H9 (cell line): ENCODE measurements around the gene JMJD8. TPM values are rescaled to one million over a fixed set of nuclear protein-coding genes. Genes with fewer than 3 reads are reported as not detected.

Experiments used
- DNase-seq: peaks from one replicate; pipeline ENCODE4 v3.0.0-alpha.2; 2017
- H2AFZ ChIP-seq: one replicate; pipeline ENCODE4 v1.6.1; 2013; ENCODE audit warnings: mild to moderate bottlenecking, low read length, control low read depth, moderate library complexity
- H2AK5ac ChIP-seq: 2 replicates; pipeline ENCODE4 v1.6.1; 2013; ENCODE audit warnings: low read length, control low read depth, mixed read lengths; ENCODE audit not compliant: insufficient read length
- H2BK120ac ChIP-seq: one replicate; pipeline ENCODE4 v1.6.1; 2013; ENCODE audit warnings: low read depth, mild to moderate bottlenecking, low read length, control low read depth, inconsistent platforms; ENCODE audit not compliant: poor library complexity, severe bottlenecking
- H2BK12ac ChIP-seq: 2 replicates; pipeline ENCODE4 v1.6.1; 2013; ENCODE audit warnings: low read length, control low read depth, mixed read lengths, low read depth; ENCODE audit not compliant: insufficient read length
- H2BK15ac ChIP-seq: 2 replicates; pipeline ENCODE4 v1.6.1; 2013; ENCODE audit warnings: low read depth, low read length, control low read depth
- H2BK20ac ChIP-seq: one replicate; pipeline ENCODE4 v1.6.1; 2013; ENCODE audit warnings: low read depth, mild to moderate bottlenecking, low read length, control low read depth, inconsistent platforms; ENCODE audit not compliant: poor library complexity, severe bottlenecking
- H2BK5ac ChIP-seq: 2 replicates; pipeline ENCODE4 v1.6.1; 2013; ENCODE audit warnings: low read length, control low read depth, mixed read lengths; ENCODE audit not compliant: insufficient read length
- H3K14ac ChIP-seq: 2 replicates; pipeline ENCODE4 v1.6.1; 2013; ENCODE audit warnings: low read length, control low read depth; ENCODE audit not compliant: insufficient read depth
- H3K18ac ChIP-seq: 2 replicates; pipeline ENCODE4 v1.6.1; 2013; ENCODE audit warnings: low read depth, mild to moderate bottlenecking, mixed read lengths, low read length, control low read depth; ENCODE audit not compliant: insufficient read length
- H3K23ac ChIP-seq: 2 replicates; pipeline ENCODE4 v1.6.1; 2013; ENCODE audit warnings: low read length, control low read depth, mixed read lengths, low read depth; ENCODE audit not compliant: insufficient read length
- H3K23me2 ChIP-seq: 2 replicates; pipeline ENCODE4 v1.6.1; 2013; ENCODE audit warnings: low read depth, mild to moderate bottlenecking, mixed read lengths, low read length, control low read depth; ENCODE audit not compliant: insufficient read length, poor library complexity, severe bottlenecking
- H3K27ac ChIP-seq: 2 replicates; pipeline ENCODE4 v1.5.1; 2013; ENCODE audit warnings: low read length, control low read depth, mixed read lengths, low read depth; ENCODE audit not compliant: insufficient read length
- H3K27me3 ChIP-seq: 2 replicates; pipeline ENCODE4 v1.6.1; 2013; ENCODE audit warnings: low read length, control low read depth, inconsistent platforms; ENCODE audit not compliant: insufficient read depth
- H3K4ac ChIP-seq: 2 replicates; pipeline ENCODE4 v1.6.1; 2013; ENCODE audit warnings: low read depth, mild to moderate bottlenecking, control low read depth, inconsistent platforms, low read length, moderate library complexity
- H3K4me1 ChIP-seq: 2 replicates; pipeline ENCODE4 v1.6.1; 2013; ENCODE audit warnings: low read length, control low read depth, inconsistent platforms; ENCODE audit not compliant: insufficient read depth
- H3K4me2 ChIP-seq: 2 replicates; pipeline ENCODE4 v1.6.1; 2013; ENCODE audit warnings: low read length, control low read depth, mixed read lengths; ENCODE audit not compliant: insufficient read length, insufficient read depth
- H3K56ac ChIP-seq: 2 replicates; pipeline ENCODE4 v1.6.1; 2013; ENCODE audit warnings: low read depth, mild to moderate bottlenecking, mixed read lengths, low read length, control low read depth; ENCODE audit not compliant: insufficient read length
- H3K79me1 ChIP-seq: 2 replicates; pipeline ENCODE4 v1.6.1; 2013; ENCODE audit warnings: low read depth, mild to moderate bottlenecking, moderate library complexity, low read length, control low read depth, inconsistent platforms; ENCODE audit not compliant: insufficient read depth, poor library complexity, severe bottlenecking
- H3K79me2 ChIP-seq: 2 replicates; pipeline ENCODE4 v1.6.1; 2013; ENCODE audit warnings: low read length, control low read depth, inconsistent platforms; ENCODE audit not compliant: insufficient read depth
- H3K9ac ChIP-seq: 2 replicates; pipeline ENCODE4 v1.6.1; 2013; ENCODE audit warnings: low read length, control low read depth, mixed read lengths; ENCODE audit not compliant: insufficient read length; ENCODE audit errors: extremely low read depth
- H3K9me3 ChIP-seq: one replicate; pipeline ENCODE4 v1.6.1; 2013; ENCODE audit warnings: low read depth, low read length, inconsistent platforms; ENCODE audit not compliant: control insufficient read depth
- H3T11ph ChIP-seq: one replicate; pipeline ENCODE4 v1.6.1; 2013; ENCODE audit warnings: mild to moderate bottlenecking, low read length, control low read depth, inconsistent platforms
- H4K20me1 ChIP-seq: one replicate; pipeline ENCODE4 v1.6.1; 2013; ENCODE audit not compliant: control insufficient read depth, insufficient read length, insufficient read depth
- H4K5ac ChIP-seq: 2 replicates; pipeline ENCODE4 v1.6.1; 2013; ENCODE audit warnings: low read depth, mild to moderate bottlenecking, mixed read lengths, low read length, control low read depth; ENCODE audit not compliant: insufficient read length
- H4K8ac ChIP-seq: replicated peaks from 2 replicates; pipeline ENCODE4 v1.6.1; 2013; ENCODE audit warnings: low read length, control low read depth, mixed read lengths, low read depth; ENCODE audit not compliant: insufficient read length
- H4K91ac ChIP-seq: 2 replicates; pipeline ENCODE4 v1.6.1; 2013; ENCODE audit warnings: low read depth, mild to moderate bottlenecking, moderate library complexity, mixed read lengths, low read length, control low read depth; ENCODE audit not compliant: insufficient read length
- H3K27ac Mint-ChIP-seq, 3 experiments: 2 replicates in 2 of 3; 3 replicates in 1 of 3; pipeline ENCODE4 v1.8.0; 2020 to 2021; ENCODE audit warnings: mixed read lengths in 3 of 3, mild to moderate bottlenecking in 1 of 3, moderate library complexity in 1 of 3
- H3K27me3 Mint-ChIP-seq: 2 replicates; pipeline ENCODE4 v1.8.0; 2021; ENCODE audit warnings: low read depth, mild to moderate bottlenecking, moderate library complexity, mixed read lengths
- H3K36me3 Mint-ChIP-seq, 3 experiments: 2 replicates in 2 of 3; 3 replicates in 1 of 3; pipeline ENCODE4 v1.8.0; 2020 to 2021; ENCODE audit warnings: low read depth in 3 of 3, mixed read lengths in 3 of 3; ENCODE audit not compliant: insufficient read depth in 1 of 3
- H3K4me1 Mint-ChIP-seq, 2 experiments: 2 replicates each; pipeline ENCODE4 v1.8.0; 2020; ENCODE audit warnings: mixed read lengths in 2 of 2
- H3K4me3 Mint-ChIP-seq, 2 experiments: 2 replicates in 1 of 2; 3 replicates in 1 of 2; pipeline ENCODE4 v1.8.0; 2020 to 2021; ENCODE audit warnings: mild to moderate bottlenecking in 2 of 2, mixed read lengths in 2 of 2, moderate library complexity in 1 of 2
- H3K9me3 Mint-ChIP-seq, 2 experiments: 2 replicates in 1 of 2; 3 replicates in 1 of 2; pipeline ENCODE4 v1.8.0; 2020; ENCODE audit warnings: mild to moderate bottlenecking in 2 of 2, mixed read lengths in 2 of 2, moderate library complexity in 1 of 2
- CTCF ChIP-seq: fragments of 200-600 bp; sonication (generic); conservative IDR thresholded peaks from 3 replicates; pipeline ENCODE4 v1.8.0; 2021; ENCODE audit warnings: antibody characterized with exemption, mild to moderate bottlenecking
- WGBS: extraction: QIAGEN DNeasy Blood & Tissue Kit; methylation state at CpG from one replicate; pipeline ENCODE4 v1.1.7; 2013; ENCODE audit warnings: missing lambda C conversion rate, low lambda C conversion rate, mixed read lengths; ENCODE audit not compliant: insufficient read length; ENCODE audit errors: extremely low coverage; 5-methylcytosine and 5-hydroxymethylcytosine counted together
- total RNA-seq: library from RNA; stranded (reverse); gene quantifications from 2 replicates; pipeline ENCODE4 v1.2.1, GENCODE V29; 2021

The JMJD8 gene
- total RNA-seq, 1 experiment from 2014 or later, result 52.7 TPM

- peaks cover 11% of the 10 kb centered on the region for H3K23me2 ChIP-seq
- H2AFZ ChIP-seq, result no peak overlapping the region
- no peaks in the 10 kb centered on the region for H3K27me3 ChIP-seq
- TF ChIP-seq CTCF, result no peak
- WGBS, result no CpG with 5 or more reads among the region's 37 CpGs
- no peak overlapping the region for H2BK20ac ChIP-seq
- no peak overlapping the region; the same call in 1 of the 2 replicates for H2BK15ac ChIP-seq
- no peak overlapping the region for H3K56ac ChIP-seq
- no peak overlapping the region for H4K8ac ChIP-seq
- H2BK120ac ChIP-seq, result no peak overlapping the region
- H4K91ac ChIP-seq, result no peak overlapping the region
- H3K27ac Mint-ChIP-seq, result no peak overlapping the region
- H3K4ac ChIP-seq, result no peak overlapping the region
- peaks cover 12% of the 10 kb centered on the region for H3K27me3 Mint-ChIP-seq
- H4K20me1 ChIP-seq, result no peaks in the 10 kb centered on the region
- H2AK5ac ChIP-seq, result no peak overlapping the region
- H3K18ac ChIP-seq, result no peak overlapping the region
- no peaks in the 10 kb centered on the region for H3K9me3 ChIP-seq
- no peaks in the 10 kb centered on the region for H3K4me1 Mint-ChIP-seq
- no peaks in the 10 kb centered on the region for H3K4me1 ChIP-seq
- H3K4me3 Mint-ChIP-seq, result no peak overlapping the region; a peak in 1 of 5 replicates
- no peak overlapping the region for H3K9ac ChIP-seq
- H3K14ac ChIP-seq, result no peak overlapping the region
- no peaks in the 10 kb centered on the region for H3K79me2 ChIP-seq
- no peak overlapping the region for H3K23ac ChIP-seq
- H3K4me2 ChIP-seq, result no peak overlapping the region
- no peak overlapping the region for H3T11ph ChIP-seq
- no peak overlapping the region for H4K5ac ChIP-seq
- no peak overlapping the region for H2BK5ac ChIP-seq
- peaks cover 0 to 12% (median 4%) of the 10 kb centered on the region in 3 experiments; a peak in 4 of 7 replicates for H3K36me3 Mint-ChIP-seq
- DNase-seq, result no peak
- no peak overlapping the region for H3K27ac ChIP-seq
- no peaks in the 10 kb centered on the region for H3K9me3 Mint-ChIP-seq
- H3K79me1 ChIP-seq, result no peaks in the 10 kb centered on the region
- H2BK12ac ChIP-seq, result no peak overlapping the region
These were observed 45.9 kb upstream of the JMJD8 start for GRCh38 chr16:729768-730665.
